Cortex of kidney (tissue), 1 donor: Measurements from ENCODE around the gene PRRC2B.

Experiments used
- DNase-seq: peaks from one replicate; lab custom pipeline; 2025; lab: John Stamatoyannopoulos, UW

Gene PRRC2B

GRCh38 chr9:131409458-131409992 is 15.6 kb downstream of the PRRC2B start:
- DNase-seq: no peak

DNA sequence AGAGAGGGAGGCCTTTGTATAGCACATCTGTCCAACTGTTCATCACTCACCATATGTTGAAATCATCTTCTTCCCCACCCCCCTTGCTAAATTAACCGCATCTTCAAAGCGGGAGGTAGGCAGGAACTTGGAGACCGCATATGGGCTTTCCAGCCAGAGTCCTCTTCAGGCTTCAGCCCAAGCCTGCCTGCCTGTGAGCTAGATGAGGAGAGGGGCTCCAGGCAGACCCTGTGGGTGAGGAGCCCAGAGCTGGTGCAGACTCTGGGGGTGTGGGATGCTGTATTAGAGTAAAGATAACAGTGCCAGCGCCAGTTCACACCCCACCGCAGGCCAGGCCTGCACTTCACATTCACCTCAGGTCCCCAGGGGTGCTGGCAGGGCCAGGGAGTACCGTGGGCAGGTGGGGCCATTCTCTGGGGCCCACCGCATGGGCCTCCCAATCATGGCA is 16.2 kb downstream of the PRRC2B start:
- no peak for DNase-seq

- DNase-seq: no peak
Measured at GRCh38 chr9:131411719-131412681, 18.1 kb downstream of the PRRC2B start.

DNA sequence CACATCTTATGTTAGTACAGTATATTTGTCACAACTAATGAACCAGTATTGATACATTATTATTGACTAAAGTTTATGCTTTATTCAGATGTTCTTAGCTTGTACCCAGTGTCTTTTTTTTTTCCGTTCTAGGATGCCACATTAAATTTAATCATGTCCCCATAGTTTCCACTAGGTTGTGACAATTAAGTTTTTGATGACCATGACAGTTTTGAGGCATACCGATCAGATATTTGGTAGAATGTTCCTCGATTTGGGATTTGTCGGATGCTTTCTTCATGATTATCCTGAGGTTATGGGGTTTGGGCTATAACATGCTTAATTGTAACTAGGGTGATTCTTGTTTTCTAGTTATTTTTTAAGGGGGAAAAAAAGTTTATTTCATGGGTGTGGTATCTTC is 22.6 kb downstream of the PRRC2B start:
- DNase-seq: no peak

DNA sequence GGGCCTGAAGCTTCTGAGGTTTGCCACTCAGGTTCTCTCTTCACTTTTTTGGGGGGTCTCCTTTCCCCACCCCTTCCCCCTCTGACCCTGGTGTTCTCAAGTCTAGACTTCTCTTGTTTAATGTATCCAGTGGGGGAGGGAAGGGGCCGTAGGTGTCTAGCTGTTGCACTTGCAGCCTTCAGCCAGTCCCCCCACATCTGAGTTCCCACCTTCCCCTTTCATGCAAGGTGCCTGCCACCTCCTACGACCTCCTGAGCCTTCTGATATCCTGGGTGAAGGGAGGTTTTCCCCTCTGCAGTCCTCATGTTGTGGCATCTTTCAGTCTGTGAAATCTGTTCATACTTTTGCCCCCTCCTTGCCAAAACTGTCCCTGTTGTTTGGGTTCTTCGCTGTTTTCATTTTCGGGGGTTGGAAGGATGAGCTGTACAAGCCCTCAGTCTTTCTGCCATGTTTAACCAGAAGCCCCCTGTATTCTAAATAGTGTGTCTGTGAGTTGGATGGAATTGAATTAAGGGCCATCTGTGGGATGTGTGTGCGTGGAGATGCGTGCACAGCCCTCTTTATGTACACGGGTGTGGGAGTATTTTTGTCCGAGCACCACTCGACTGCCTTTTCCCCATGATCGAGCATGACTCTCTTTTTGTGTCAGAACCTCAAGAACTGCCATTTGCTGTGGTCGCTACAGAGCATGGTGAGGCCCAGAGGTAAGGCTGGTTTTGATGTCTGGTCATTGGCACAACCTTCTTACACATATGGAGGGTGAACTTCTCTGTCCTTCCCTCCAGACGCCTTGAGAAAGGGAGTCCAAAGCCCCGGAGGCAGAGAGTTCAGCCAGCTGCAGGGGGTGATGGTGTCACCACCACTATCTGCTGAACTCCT is 23.6 kb downstream of the PRRC2B start:
- DNase-seq: no peak

DNA sequence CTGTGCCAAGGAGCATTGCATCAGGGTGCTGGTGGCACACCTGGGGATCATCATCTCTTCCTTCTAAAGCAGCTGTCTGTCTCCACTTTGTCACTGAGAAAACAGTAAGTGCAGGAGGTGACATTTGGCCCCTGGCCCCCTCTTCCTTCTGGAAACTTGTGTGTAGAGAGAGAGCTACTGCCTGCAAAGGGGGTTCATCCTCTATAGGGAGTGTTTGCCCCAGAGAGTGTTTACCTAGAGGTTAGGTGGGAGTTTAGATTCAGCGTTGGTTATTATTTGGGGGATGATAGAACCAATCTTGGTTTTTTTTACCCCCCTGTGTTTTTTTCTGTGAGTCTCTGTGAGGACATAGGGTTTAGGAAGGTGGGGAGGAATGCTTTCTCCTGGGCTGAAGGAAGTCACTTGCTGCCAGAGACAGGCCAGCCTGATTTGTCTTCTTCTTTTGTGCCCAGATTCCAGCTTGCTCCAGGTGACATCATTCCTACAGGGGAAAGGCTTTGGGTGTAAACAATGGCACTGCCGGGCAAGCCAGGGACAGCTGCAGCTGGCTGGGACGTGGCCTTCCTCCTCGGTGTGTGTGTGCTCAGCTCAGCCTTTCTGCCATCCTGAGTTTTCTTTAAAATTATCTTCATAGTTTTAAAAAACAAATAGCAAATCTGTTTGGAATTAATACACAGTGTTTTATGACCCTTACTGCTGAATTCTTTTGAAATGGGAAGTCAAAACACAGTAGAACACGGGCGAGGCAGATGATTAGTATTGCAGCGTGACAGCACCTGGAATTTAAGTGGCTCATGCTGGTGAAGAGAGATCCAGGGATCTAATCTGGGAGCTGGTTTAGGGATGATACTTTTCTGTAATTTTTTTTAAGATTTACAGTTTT is 24.5 kb downstream of the PRRC2B start:
- DNase-seq: no peak

- no peak for DNase-seq
Measured at GRCh38 chr9:131419026-131419614, 25.2 kb downstream of the PRRC2B start.

DNA sequence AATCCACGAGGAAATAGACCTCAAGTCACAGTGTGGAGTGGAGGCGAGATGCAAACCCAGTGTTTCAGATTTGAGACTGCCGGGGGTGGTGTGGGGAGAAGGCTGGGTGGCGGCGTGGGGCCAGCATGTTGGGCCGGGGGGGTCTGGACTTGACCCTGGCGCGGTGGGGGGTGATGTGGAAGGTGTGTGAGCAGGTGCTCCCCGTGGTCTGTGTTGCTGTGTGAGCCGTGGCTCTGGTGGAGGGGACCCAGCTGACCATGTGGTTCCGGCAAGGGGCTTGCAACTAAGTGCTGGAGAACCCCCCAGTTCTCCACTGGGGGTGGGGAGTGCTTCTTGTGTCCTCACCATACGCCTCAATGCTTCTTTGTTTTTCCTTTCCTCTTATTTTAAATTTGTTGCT is 25.8 kb downstream of the PRRC2B start:
- no peak for DNase-seq

GRCh38 chr9:131420980-131421624 is 27.2 kb downstream of the PRRC2B start:
- no peak for DNase-seq

DNA sequence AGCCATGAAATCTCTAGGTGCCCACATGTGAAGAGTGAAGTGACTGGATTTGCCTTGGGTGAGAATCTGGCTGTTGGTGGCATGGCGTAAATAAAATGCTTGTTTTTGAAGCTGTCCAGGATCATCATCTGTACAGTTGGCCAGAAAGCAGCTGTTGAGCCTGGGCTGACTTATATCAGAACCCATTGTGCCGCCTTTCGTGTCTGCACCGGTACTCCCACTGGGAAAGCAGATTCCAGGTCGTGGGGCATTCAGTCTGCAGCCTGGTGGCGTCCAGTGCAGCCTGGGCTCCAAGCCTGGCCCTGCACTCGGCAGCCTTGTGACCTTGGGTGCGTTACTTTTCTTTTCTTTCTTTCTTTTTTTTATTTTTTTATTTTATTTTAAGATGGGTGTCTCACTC is 27.8 kb downstream of the PRRC2B start:
- no peak for DNase-seq

DNA sequence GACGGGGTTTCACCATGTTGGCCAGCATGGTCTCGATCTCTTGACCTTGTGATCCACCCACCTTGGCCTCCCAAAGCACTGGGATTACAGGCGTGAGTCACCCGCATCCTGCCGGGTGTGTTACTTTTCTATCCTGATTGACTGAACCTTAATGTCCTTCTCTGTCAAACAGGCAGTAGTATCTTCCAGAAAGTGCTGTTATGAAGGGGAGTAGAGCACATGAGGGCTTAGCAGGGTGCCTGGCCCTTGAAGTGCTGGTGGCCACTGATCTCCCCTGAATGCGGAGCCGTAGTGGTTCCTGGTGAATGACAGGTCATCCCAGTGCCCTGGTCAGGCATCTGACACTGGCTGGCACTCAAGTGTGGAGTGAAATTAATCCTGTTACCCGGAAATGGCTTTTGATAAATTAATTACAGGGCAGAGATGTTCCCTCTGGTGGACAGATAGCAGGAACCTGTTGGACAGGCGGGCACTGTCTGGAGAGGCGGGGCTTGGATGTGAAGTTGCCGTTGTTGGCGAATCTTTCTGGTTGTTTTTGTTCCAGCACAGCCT is 28.4 kb downstream of the PRRC2B start:
- DNase-seq: no peak

DNA sequence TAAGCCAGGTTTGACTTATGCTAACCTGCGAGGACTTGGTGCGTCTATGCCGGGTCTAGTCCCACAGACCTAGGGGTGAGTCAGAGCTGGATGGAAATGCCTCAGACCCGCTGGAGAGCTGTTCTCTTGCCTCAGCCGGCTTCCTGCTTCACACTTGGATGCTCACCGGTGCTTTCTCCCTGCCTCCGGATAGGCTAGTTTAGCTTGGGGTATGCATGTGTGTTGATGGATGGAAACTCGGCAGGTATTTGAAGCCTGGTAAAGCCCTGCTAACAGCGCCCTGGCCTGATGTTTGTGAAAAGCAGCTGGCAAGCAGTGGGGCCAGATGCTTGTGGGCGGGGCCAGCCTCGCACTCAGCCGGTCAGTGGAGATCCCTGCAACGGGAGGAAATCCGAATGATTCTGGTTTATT is 29.3 kb downstream of the PRRC2B start:
- DNase-seq: no peak

DNA sequence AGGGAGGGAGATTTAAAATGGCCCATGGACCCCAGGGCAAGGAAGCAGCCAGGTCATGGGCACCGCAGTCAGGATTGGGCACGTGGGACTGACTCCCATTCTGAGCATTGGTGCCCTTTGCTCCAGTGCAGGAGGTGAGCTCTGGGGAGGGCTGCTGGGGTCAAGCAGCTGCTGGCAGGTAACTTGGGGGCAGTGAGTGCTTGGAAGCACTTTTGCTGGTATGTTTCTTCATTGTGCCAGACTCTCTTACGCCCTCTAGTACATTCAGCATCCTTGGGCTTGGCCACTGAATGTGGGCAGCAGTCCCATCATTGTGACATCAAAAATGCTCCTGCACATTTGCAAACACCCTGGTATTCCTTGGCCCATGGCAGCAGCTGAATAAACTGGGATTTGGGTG is 32.7 kb downstream of the PRRC2B start:
- DNase-seq: no peak

DNA sequence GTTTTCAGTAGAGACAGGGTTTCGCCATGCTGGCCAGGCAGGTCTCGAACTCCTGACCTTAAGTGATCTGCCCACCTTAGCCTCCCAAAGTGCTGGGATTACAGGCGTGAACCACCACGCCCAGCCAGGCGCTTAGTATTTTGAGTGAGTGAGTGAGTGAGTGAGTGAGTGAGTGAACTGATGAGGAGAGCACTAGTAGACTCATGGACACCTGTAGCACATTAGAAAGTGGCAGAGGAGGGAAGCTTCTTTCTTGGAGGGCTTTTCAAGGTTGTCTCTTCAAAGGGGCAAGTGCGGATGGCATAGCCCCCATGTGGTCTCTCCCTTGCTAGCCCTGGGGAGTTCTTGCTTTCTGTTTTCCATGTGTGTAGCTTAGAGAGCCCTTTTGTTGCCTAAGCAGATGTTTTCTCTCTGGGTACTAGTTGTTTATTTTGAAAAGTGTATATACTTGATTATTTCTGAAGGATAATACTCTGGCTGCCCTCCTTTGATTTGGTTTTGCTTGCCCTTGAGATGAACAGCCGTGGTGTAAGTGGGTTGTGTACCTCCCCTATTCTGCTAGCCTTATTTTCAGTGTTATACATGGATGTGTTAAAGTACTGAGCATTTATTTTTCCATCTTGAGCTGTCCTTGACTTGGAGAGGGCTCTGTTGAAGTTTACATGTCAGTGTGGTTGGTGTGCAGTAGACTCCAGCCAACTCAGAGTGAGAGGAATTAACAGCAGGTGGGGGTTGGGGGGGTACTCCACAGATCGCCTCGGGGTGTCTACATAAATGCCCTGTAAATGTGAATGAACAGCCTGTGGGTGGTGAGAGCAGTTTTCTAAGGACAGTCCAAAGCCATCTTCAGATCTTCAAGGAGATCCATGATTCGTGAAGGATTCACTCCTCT is 35.5 kb downstream of the PRRC2B start:
- no peak for DNase-seq

DNA sequence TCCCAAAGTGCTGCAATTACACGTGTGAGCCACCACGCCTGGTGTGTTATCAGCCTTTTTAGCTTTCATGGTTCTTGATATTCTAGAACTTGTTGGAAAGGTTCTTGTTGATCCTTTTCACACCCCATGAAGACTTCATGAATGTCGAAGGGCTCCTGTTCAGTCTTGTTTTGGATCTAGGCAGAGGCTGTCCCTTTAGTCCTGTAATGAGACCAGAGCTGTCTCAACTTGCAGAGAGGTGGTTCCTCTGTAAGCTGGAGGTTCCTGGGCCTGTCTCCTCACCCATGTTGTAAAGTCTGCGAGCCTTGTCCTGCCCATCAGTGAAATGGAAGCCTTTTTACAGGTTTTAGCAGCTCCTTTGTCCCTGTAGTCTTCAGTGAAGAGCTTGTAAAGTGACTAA is 38.2 kb downstream of the PRRC2B start:
- no peak for DNase-seq

GRCh38 chr9:131432597-131433301 is 38.9 kb downstream of the PRRC2B start:
- DNase-seq: no peak

GRCh38 chr9:131433302-131433854 is 39.5 kb downstream of the PRRC2B start:
- DNase-seq: no peak

DNA sequence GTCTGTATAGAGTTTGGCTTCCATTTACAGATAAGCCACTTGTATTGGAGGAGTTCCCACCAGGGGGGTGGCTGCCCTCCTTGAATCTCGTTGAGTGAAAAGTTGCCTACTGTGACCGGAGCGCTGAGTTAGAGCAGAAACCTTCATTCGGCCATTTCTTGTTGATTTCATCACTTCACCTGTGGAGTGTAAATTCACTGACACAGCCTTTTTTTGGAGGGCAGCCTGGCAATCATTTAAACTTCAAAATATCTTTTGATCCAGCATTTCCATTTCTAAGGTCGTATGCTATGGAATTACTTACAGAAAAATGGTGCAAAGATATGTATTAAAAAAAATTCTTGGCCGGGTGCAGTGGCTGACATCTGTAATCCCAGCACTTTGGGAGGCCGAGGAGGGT is 40.8 kb downstream of the PRRC2B start:
- no peak for DNase-seq
